Upper lobe of left lung (tissue), 4 donors: ENCODE measurements around the gene PLXNB3.

Source experiments
- EP300 ChIP-seq, 4 donors: sonication (generic); formaldehyde crosslinking; IDR thresholded peaks; one replicate each; pipeline ENCODE4 v1.5.1; 2017; ENCODE audit warnings: antibody characterized with exemption in 4 of 4, control low read depth in 2 of 4
- POLR2AphosphoS5 ChIP-seq, 2 donors: sonication (generic); formaldehyde crosslinking; IDR thresholded peaks; one replicate each; pipeline ENCODE4 v1.5.1; 2017; ENCODE audit warnings: antibody characterized with exemption in 2 of 2
- TF ChIP-seq, protein P1 (sequence below), 6 experiments: fragments of 450-650 bp in 4 of 6; fragments of 200-600 bp in 2 of 6; sonication (generic) in 2 of 6; IDR thresholded peaks; one replicate each; pipeline ENCODE4 v1.5.1; 2016 to 2019; ENCODE audit warnings: antibody characterized with exemption in 6 of 6

- TF ChIP-seq, protein P1, sequence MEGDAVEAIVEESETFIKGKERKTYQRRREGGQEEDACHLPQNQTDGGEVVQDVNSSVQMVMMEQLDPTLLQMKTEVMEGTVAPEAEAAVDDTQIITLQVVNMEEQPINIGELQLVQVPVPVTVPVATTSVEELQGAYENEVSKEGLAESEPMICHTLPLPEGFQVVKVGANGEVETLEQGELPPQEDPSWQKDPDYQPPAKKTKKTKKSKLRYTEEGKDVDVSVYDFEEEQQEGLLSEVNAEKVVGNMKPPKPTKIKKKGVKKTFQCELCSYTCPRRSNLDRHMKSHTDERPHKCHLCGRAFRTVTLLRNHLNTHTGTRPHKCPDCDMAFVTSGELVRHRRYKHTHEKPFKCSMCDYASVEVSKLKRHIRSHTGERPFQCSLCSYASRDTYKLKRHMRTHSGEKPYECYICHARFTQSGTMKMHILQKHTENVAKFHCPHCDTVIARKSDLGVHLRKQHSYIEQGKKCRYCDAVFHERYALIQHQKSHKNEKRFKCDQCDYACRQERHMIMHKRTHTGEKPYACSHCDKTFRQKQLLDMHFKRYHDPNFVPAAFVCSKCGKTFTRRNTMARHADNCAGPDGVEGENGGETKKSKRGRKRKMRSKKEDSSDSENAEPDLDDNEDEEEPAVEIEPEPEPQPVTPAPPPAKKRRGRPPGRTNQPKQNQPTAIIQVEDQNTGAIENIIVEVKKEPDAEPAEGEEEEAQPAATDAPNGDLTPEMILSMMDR (IDR thresholded peaks at IDR 0.05), result no peak
- no peak for TF ChIP-seq POLR2AphosphoS5 (IDR thresholded peaks at IDR 0.05)
- TF ChIP-seq EP300 (IDR thresholded peaks at IDR 0.05), result no peak
Measured at GRCh38 chrX:153762626-153763173, 1.3 kb upstream of the PLXNB3 start.
